Activated B cell treated with CpG ODN at 0.5 μM for 24 hours (primary cell): ENCODE data around the gene CUTA. TPM values are rescaled to one million over a fixed set of nuclear protein-coding genes. Genes with fewer than 3 reads are reported as not detected.

Experiments used
- ATAC-seq: fragments of 200-7000 bp; cut with Tn5 transposase; one replicate; pipeline ENCODE4 v1.10.0; 2021; ENCODE audit warnings: low read depth, mild to moderate bottlenecking, moderate library complexity
- CTCF ChIA-PET: fragments of 350-600 bp; sonication (Branson Sonifier 250); formaldehyde crosslinking; loops from one replicate; lab custom pipeline; 2021; ENCODE audit warnings: antibody characterized with exemption; lab: Charles Lee
- POLR2A ChIA-PET: fragments of 350-600 bp; sonication (Branson Sonifier 250); formaldehyde crosslinking; loops from one replicate; lab custom pipeline; 2021; ENCODE audit warnings: antibody characterized with exemption; lab: Charles Lee
- DNase-seq: peaks from one replicate; pipeline ENCODE4 v3.0.0; 2022
- H3K27ac Mint-ChIP-seq: one replicate; pipeline ENCODE4 v1.8.0; 2020; ENCODE audit warnings: mixed read lengths
- H3K27me3 Mint-ChIP-seq: one replicate; pipeline ENCODE4 v1.8.0; 2021; ENCODE audit warnings: mixed read lengths
- H3K36me3 Mint-ChIP-seq: one replicate; pipeline ENCODE4 v1.8.0; 2021; ENCODE audit warnings: low read depth, mixed read lengths
- H3K4me1 Mint-ChIP-seq: one replicate; pipeline ENCODE4 v1.8.0; 2021; ENCODE audit warnings: mixed read lengths
- H3K4me3 Mint-ChIP-seq: one replicate; pipeline ENCODE4 v1.8.0; 2020; ENCODE audit warnings: mild to moderate bottlenecking, mixed read lengths
- H3K9me3 Mint-ChIP-seq: one replicate; pipeline ENCODE4 v1.8.0; 2020; ENCODE audit warnings: mixed read lengths
- intact Hi-C: fragments of 100-400 bp; cut with micrococcal nuclease; formaldehyde crosslinking; loops from one replicate; pipeline ENCODE4 v1.15.1; 2024
- total RNA-seq: library from RNA; stranded (reverse); gene quantifications from 2 replicates; pipeline ENCODE4 v1.2.3, GENCODE V29; 2022
- TF ChIP-seq, protein P1 (sequence below): fragments of 200-600 bp; IDR thresholded peaks from one replicate; pipeline ENCODE4 v1.8.0; 2022; ENCODE audit warnings: antibody characterized with exemption, mild to moderate bottlenecking

The CUTA gene
- total RNA-seq, 1 donor from 2014 or later = 111 TPM

DNA sequence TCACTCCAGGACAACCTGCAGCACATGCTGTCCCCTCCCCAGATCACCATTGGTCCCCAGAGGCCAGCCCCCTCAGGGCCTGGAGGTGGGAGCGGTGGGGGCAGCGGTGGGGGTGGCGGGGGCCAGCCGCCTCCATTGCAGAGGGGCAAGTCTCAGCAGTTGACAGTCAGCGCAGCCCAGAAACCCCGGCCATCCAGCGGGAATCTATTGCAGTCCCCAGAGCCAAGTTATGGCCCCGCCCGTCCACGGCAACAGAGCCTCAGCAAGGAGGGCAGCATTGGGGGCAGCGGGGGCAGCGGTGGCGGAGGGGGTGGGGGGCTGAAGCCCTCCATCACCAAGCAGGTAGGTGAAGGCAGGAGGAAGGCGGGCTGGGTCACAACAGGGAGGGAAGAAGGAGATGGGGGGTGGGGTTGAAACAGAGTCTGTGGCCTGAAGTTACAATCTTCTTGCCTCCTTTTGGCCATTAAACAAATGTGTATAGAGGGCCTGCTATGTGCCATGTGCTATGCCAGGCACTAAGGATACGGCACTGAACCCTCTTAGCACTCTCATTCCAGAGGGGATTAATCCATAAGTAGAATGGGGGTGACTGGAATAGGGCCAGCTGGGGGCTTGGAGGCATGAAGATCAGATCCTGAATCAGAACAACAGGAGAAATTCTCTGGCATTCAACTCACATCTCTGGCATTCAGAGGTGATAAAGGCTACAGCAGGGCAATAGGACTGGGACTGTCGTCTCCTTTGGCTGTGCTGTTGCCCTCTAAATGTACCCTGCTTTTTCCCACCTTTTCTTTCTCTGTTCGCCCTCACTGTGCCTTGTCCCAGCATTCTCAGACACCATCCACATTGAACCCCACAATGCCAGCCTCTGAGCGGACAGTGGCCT is 26.0 kb upstream of the CUTA start:
- H3K4me1 Mint-ChIP-seq = no peaks in the 10 kb centered on the region
- TF ChIP-seq, protein P1, sequence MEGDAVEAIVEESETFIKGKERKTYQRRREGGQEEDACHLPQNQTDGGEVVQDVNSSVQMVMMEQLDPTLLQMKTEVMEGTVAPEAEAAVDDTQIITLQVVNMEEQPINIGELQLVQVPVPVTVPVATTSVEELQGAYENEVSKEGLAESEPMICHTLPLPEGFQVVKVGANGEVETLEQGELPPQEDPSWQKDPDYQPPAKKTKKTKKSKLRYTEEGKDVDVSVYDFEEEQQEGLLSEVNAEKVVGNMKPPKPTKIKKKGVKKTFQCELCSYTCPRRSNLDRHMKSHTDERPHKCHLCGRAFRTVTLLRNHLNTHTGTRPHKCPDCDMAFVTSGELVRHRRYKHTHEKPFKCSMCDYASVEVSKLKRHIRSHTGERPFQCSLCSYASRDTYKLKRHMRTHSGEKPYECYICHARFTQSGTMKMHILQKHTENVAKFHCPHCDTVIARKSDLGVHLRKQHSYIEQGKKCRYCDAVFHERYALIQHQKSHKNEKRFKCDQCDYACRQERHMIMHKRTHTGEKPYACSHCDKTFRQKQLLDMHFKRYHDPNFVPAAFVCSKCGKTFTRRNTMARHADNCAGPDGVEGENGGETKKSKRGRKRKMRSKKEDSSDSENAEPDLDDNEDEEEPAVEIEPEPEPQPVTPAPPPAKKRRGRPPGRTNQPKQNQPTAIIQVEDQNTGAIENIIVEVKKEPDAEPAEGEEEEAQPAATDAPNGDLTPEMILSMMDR = no peak
- H3K36me3 Mint-ChIP-seq = peaks cover 72% of the 10 kb centered on the region
- H3K4me3 Mint-ChIP-seq = no peak overlapping the region
- intact Hi-C loops = no loop called here
- CTCF ChIA-PET = no interaction called here
- POLR2A ChIA-PET = interaction anchor here (1.0 to 1.4 kb wide), 2 partner anchors 10 to 13 kb away, joined by 3 to 5 read pairs; partner anchors contain the start of gene ZBTB9
- no peak for ATAC-seq
- no peak for DNase-seq
- H3K27me3 Mint-ChIP-seq = no peaks in the 10 kb centered on the region
- no peak overlapping the region for H3K27ac Mint-ChIP-seq
- no peaks in the 10 kb centered on the region for H3K9me3 Mint-ChIP-seq

DNA sequence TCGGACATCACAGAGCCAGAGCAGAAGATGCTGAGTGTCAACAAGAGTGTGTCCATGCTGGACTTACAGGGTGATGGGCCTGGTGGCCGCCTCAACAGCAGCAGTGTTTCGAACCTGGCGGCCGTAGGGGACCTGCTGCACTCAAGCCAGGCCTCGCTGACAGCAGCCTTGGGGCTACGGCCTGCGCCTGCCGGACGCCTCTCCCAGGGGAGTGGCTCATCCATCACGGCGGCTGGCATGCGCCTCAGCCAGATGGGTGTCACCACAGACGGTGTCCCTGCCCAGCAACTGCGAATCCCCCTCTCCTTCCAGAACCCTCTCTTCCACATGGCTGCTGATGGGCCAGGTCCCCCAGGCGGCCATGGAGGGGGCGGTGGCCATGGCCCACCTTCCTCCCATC is 25.1 kb upstream of the CUTA start:
- intact Hi-C loops = no loop called here
- ATAC-seq (no peak), DNase-seq (no peak)
- no peaks in the 10 kb centered on the region for H3K9me3 Mint-ChIP-seq
- H3K4me3 Mint-ChIP-seq = no peak overlapping the region
- no peak overlapping the region for H3K27ac Mint-ChIP-seq
- H3K36me3 Mint-ChIP-seq = peaks cover 73% of the 10 kb centered on the region
- no peaks in the 10 kb centered on the region for H3K27me3 Mint-ChIP-seq
- TF ChIP-seq, protein P1 = no peak
- ChIA-PET POLR2A (interaction anchor here (1.4 kb wide), 1 partner anchor 12 kb away, joined by 5 read pairs; no protein-coding TSS in a partner anchor), CTCF (interaction anchor here (0.6 kb wide), 1 partner anchor 84 kb away, joined by 3 read pairs; no protein-coding TSS in a partner anchor)
- no peaks in the 10 kb centered on the region for H3K4me1 Mint-ChIP-seq

DNA sequence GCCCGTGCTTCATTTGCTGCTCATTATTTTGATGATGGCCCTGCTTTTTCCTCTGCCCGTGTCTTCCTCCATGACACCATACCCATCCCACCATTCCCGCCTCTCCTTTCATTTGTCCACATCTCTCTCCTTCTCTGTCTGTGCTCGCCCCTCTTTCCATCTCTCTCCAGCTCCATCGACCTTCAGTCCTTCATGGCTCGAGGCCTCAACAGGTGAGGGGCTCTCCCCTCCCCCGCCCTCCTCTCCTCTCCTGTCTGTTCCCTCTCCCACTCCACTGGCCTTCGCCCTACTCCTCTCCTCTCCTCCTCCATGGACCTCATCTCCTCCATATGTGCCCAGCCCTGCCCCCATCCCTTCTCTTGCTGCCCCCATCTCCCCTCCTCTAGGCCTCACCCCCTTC is 24.4 kb upstream of the CUTA start:
- POLR2A ChIA-PET = interaction anchor here (1.4 kb wide), 1 partner anchor 11 kb away, joined by 5 read pairs; no protein-coding TSS in a partner anchor
- no peak overlapping the region for H3K27ac Mint-ChIP-seq

DNA sequence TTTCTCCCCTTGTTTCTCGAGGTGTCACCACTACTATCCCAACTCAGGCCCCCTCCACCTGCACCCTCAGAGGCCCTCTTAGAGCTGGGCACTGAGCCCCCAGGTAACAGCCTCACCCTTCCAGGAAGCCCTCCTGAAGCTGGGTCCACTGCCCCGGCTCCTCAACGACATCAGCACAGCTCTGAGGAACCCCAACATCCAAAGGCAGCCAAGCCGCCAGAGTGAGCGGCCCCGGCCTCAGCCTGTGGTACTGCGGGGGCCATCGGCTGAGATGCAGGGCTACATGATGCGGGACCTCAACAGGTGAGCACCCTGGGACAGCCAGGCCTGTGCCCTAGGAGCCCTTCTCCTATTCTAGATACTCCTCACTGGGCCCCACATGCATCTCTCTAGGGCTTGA is 23.6 kb upstream of the CUTA start:
- H3K36me3 Mint-ChIP-seq = peaks cover 76% of the 10 kb centered on the region
- no peak for DNase-seq
- H3K4me3 Mint-ChIP-seq = no peak overlapping the region
- H3K9me3 Mint-ChIP-seq = no peaks in the 10 kb centered on the region
- no peak overlapping the region for H3K27ac Mint-ChIP-seq
- intact Hi-C loops = no loop called here
- no peak for ATAC-seq
- ChIA-PET CTCF (no interaction called here), POLR2A (interaction anchor here (1.1 kb wide), 2 partner anchors 9 to 13 kb away, joined by 3 read pairs; partner anchors contain the start of gene ZBTB9)
- no peaks in the 10 kb centered on the region for H3K4me1 Mint-ChIP-seq
- no peaks in the 10 kb centered on the region for H3K27me3 Mint-ChIP-seq
- TF ChIP-seq, protein P1 = no peak

More for the DNA sequence above, 24.4 kb upstream of the CUTA start:
- DNase-seq = no peak
- TF ChIP-seq, protein P1 = no peak
- Mint-ChIP-seq H3K4me1 (no peaks in the 10 kb centered on the region), H3K9me3 (no peaks in the 10 kb centered on the region), H3K4me3 (no peak overlapping the region), H3K27me3 (no peaks in the 10 kb centered on the region), H3K36me3 (peaks cover 73% of the 10 kb centered on the region)
- no peak for ATAC-seq
- intact Hi-C loops = no loop called here
- CTCF ChIA-PET = no interaction called here

DNA sequence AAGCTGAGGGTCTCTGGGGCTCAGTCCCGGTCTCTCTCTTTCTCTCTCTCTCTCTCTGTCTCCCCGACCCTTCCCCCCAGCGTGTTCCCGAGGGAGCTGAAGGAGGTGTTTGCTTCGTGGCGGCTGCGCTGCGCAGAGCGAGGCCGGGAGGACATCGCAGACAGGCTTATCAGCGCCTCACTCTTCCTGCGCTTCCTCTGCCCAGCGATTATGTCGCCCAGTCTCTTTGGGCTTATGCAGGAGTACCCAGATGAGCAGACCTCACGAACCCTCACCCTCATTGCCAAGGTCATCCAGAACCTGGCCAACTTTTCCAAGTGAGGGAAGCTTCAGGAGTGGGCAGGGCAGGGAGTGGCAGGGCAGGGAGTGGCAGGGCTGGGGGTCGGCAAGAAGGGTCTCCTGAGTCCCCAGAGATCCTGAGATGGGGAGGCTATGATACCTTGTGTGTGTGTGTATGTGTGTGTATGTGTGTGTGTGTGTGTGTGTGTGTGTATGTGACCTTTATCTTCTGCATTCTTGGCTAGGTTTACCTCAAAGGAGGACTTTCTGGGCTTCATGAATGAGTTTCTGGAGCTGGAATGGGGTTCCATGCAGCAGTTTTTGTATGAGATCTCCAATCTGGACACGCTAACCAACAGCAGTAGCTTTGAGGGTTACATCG is 22.9 kb upstream of the CUTA start:
- Mint-ChIP-seq H3K4me1 (no peaks in the 10 kb centered on the region), H3K27me3 (no peaks in the 10 kb centered on the region), H3K9me3 (no peaks in the 10 kb centered on the region), H3K27ac (no peak overlapping the region), H3K36me3 (peaks cover 75% of the 10 kb centered on the region), H3K4me3 (no peak overlapping the region)
- TF ChIP-seq, protein P1 = no peak
- DNase-seq = no peak
- no peak for ATAC-seq
- POLR2A ChIA-PET = interaction anchor here (1.1 kb wide), 2 partner anchors 8 to 13 kb away, joined by 3 read pairs; partner anchors contain the start of gene ZBTB9
- intact Hi-C loops = no loop called here
- CTCF ChIA-PET = no interaction called here
